HCT116 (cell line): Measurements from ENCODE around the gene TWIST2. TPM values are rescaled to one million over a fixed set of nuclear protein-coding genes. Genes with fewer than 3 reads are reported as not detected.

Source experiments
- ATAC-seq: fragments of 200-7000 bp; cut with Tn5 transposase; 2 replicates; pipeline ENCODE4 v1.9.1; 2020; ENCODE audit warnings: mild to moderate bottlenecking, moderate library complexity
- BruUV-seq: library from RNA; stranded (reverse); fragments of 400-500 nt; replicated peaks from 2 replicates; lab custom pipeline; 2021; lab: Mats Ljungman, UMichigan
- CTCF ChIA-PET: fragments of 300-600 bp; sonication (Branson Sonifier 250); formaldehyde crosslinking; loops from one replicate; lab custom pipeline; 2021; ENCODE audit warnings: antibody characterized with exemption; lab: Charles Lee
- POLR2A ChIA-PET: fragments of 300-600, 350-600 bp; sonication (Branson Sonifier 250); formaldehyde crosslinking; loops from one replicate; lab custom pipeline; 2021; ENCODE audit warnings: antibody characterized with exemption; lab: Charles Lee
- RAD21 ChIA-PET, 2 experiments: fragments of 300-600 bp; sonication (Branson Sonifier 250); formaldehyde crosslinking; loops; one replicate each; lab custom pipeline; 2023; ENCODE audit warnings: low total read pairs in 2 of 2; ENCODE audit not compliant: uncharacterized antibody in 2 of 2, unreplicated experiment in 2 of 2, low non-redundant PET in 1 of 2; lab: Charles Lee
- DNase-seq: peaks from one replicate; pipeline ENCODE4 v3.0.0-alpha.2; 2010; ENCODE audit warnings: low read depth, low spot score
- H2AFZ ChIP-seq: fragments of 200-600 bp; shearing (Covaris generic), sonication (generic); 2 replicates; pipeline ENCODE4 v1.6.1; 2017; ENCODE audit warnings: low read depth, mixed run types, mixed read lengths, antibody characterized with exemption, low read length; ENCODE audit not compliant: poor library complexity, severe bottlenecking
- H3K27ac ChIP-seq: 2 replicates; pipeline ENCODE4 v1.5.1; 2012; ENCODE audit warnings: low read depth, low read length
- H3K27me3 ChIP-seq: fragments of 200-600 bp; sonication (generic); 2 replicates; pipeline ENCODE4 v1.6.1; 2016; ENCODE audit warnings: mixed run types, low read length, mixed read lengths; ENCODE audit not compliant: insufficient read depth
- H3K36me3 ChIP-seq, 2 experiments: fragments of 200-500 bp in 1 of 2; fragments of 200-600 bp in 1 of 2; sonication (Bioruptor generic) in 1 of 2; sonication (generic) in 1 of 2; 2 replicates each; pipeline versions ENCODE4 v1.5.1 to v1.6.1; 2014 to 2016; ENCODE audit warnings: low read length in 2 of 2, inconsistent platforms in 1 of 2, mixed read lengths in 1 of 2, mixed run types in 1 of 2; ENCODE audit not compliant: insufficient read depth in 2 of 2, control insufficient read depth in 1 of 2
- H3K4me1 ChIP-seq, 2 experiments: fragments of 200-600 bp in 1 of 2; sonication (generic) in 1 of 2; 2 replicates each; pipeline versions ENCODE4 v1.5.1 to v1.6.1; 2012 to 2017; ENCODE audit warnings: low read length in 2 of 2, inconsistent platforms in 1 of 2, mild to moderate bottlenecking in 1 of 2, mixed read lengths in 1 of 2, mixed run types in 1 of 2, moderate library complexity in 1 of 2; ENCODE audit not compliant: insufficient read depth in 2 of 2, control insufficient read depth in 1 of 2
- H3K4me2 ChIP-seq: fragments of 200-600 bp; sonication (generic); 2 replicates; pipeline ENCODE4 v1.6.1; 2017; ENCODE audit warnings: mixed run types, low read length, mixed read lengths
- H3K4me3 ChIP-seq, 2 experiments: fragments of 200-600 bp in 1 of 2; sonication (generic) in 1 of 2; replicated peaks in 1 of 2; 2 replicates each; pipeline ENCODE4 v1.5.1; 2011 to 2016; ENCODE audit warnings: low read length in 2 of 2, control low read depth in 1 of 2, low read depth in 1 of 2, mild to moderate bottlenecking in 1 of 2, mixed read lengths in 1 of 2, mixed run types in 1 of 2
- H3K79me2 ChIP-seq: fragments of 200-600 bp; sonication (generic); 2 replicates; pipeline ENCODE4 v1.6.1; 2017; ENCODE audit warnings: mild to moderate bottlenecking, mixed run types, low read length, moderate library complexity, mixed read lengths; ENCODE audit not compliant: insufficient read depth
- H3K9ac ChIP-seq: fragments of 200-600 bp; sonication (generic); 2 replicates; pipeline ENCODE4 v1.6.1; 2016; ENCODE audit warnings: low read length, mixed read lengths
- H3K9me2 ChIP-seq: fragments of 200-600 bp; sonication (generic), shearing (Covaris generic); 2 replicates; pipeline ENCODE4 v1.6.1; 2017; ENCODE audit warnings: mixed run types, mild to moderate bottlenecking, moderate library complexity; ENCODE audit not compliant: insufficient read depth
- H3K9me3 ChIP-seq, 2 experiments: fragments of 200-500 bp in 1 of 2; fragments of 200-600 bp in 1 of 2; sonication (Bioruptor generic) in 1 of 2; sonication (generic) in 1 of 2; 2 replicates each; pipeline ENCODE4 v1.6.1; 2014 to 2017; ENCODE audit warnings: low read length in 2 of 2, mixed read lengths in 2 of 2, inconsistent platforms in 1 of 2, low read depth in 1 of 2, mild to moderate bottlenecking in 1 of 2, mixed run types in 1 of 2, moderate library complexity in 1 of 2; ENCODE audit not compliant: control insufficient read depth in 1 of 2, insufficient read depth in 1 of 2
- H4K20me1 ChIP-seq: fragments of 200-600 bp; sonication (generic), shearing (Covaris generic); 2 replicates; pipeline ENCODE4 v1.6.1; 2017; ENCODE audit warnings: mixed run types, mild to moderate bottlenecking, moderate library complexity; ENCODE audit not compliant: insufficient read depth
- CEBPB ChIP-seq: IDR thresholded peaks from 2 replicates; pipeline ENCODE4 v1.6.1; 2012; ENCODE audit warnings: low read depth
- CTCF ChIP-seq, 3 experiments: fragments of 200-600 bp in 1 of 3; sonication (generic) in 1 of 3; IDR thresholded peaks in 2 of 3; conservative IDR thresholded peaks in 1 of 3; 2 replicates each; pipeline ENCODE4 v1.5.1; 2012 to 2017; ENCODE audit warnings: low read depth in 2 of 3, low read length in 2 of 3, antibody characterized with exemption in 1 of 3, borderline replicate concordance in 1 of 3, control low read depth in 1 of 3, mild to moderate bottlenecking in 1 of 3, mixed read lengths in 1 of 3, mixed run types in 1 of 3, moderate library complexity in 1 of 3; ENCODE audit not compliant: insufficient read depth in 1 of 3
- EGR1 ChIP-seq: IDR thresholded peaks from 2 replicates; pipeline ENCODE4 v1.6.1; 2012; ENCODE audit warnings: low read depth
- ELF1 ChIP-seq: IDR thresholded peaks from 2 replicates; pipeline ENCODE4 v1.6.1; 2012; ENCODE audit warnings: low read depth, borderline replicate concordance
- FOSL1 ChIP-seq: IDR thresholded peaks from 2 replicates; pipeline ENCODE4 v1.6.1; 2012; ENCODE audit warnings: low read depth
- POLR2AphosphoS5 ChIP-seq: IDR thresholded peaks from 2 replicates; pipeline ENCODE4 v1.6.1; 2011; ENCODE audit warnings: mild to moderate bottlenecking, low read depth, low read length, moderate library complexity
- RAD21 ChIP-seq: IDR thresholded peaks from 2 replicates; pipeline ENCODE4 v1.6.1; 2012; ENCODE audit warnings: low read depth, mild to moderate bottlenecking
- SP1 ChIP-seq: IDR thresholded peaks from 2 replicates; pipeline ENCODE4 v1.6.1; 2012; ENCODE audit warnings: low read depth
- SRF ChIP-seq: IDR thresholded peaks from 2 replicates; pipeline ENCODE4 v1.6.1; 2012; ENCODE audit warnings: low read depth
- TCF7L2 ChIP-seq: IDR thresholded peaks from 2 replicates; pipeline ENCODE4 v1.7.0; 2011; ENCODE audit warnings: borderline replicate concordance, inconsistent platforms; ENCODE audit not compliant: insufficient read depth, insufficient read length; ENCODE audit errors: extremely low read depth
- ZFX ChIP-seq: fragments of 450-650 bp; IDR thresholded peaks from 2 replicates; pipeline ENCODE4 v1.6.1; 2017
- intact Hi-C: fragments of 100-400 bp; cut with micrococcal nuclease; formaldehyde crosslinking; loops from 2 replicates; pipeline ENCODE4 v1.10.0; 2022
- total RNA-seq: library from RNA; stranded (reverse); gene quantifications from one replicate; pipeline ENCODE4 v1.2.1, GENCODE V29; 2021; ENCODE audit not compliant: unreplicated experiment

The TWIST2 gene
- total RNA-seq, 1 experiment from 2014 or later = not detected

GRCh38 chr2:238926761-238927611, 79.1 kb downstream of the TWIST2 start:
- no TSS peak for BruUV-seq
- Histone ChIP-seq H4K20me1 (no peaks in the 10 kb centered on the region), H2AFZ (no peak overlapping the region), H3K36me3 (no peaks in the 10 kb centered on the region), H3K27ac (no peak overlapping the region), H3K79me2 (no peaks in the 10 kb centered on the region), H3K9ac (no peak overlapping the region), H3K4me1 (no peaks in the 10 kb centered on the region), H3K27me3 (no peaks in the 10 kb centered on the region), H3K4me2 (no peak overlapping the region), H3K9me3 (no peaks in the 10 kb centered on the region), H3K4me3 (no peak overlapping the region), H3K9me2 (no peaks in the 10 kb centered on the region)
- CTCF ChIA-PET = no interaction called here
- no peak for DNase-seq
- RAD21 ChIA-PET = no interaction called here
- POLR2A ChIA-PET = no interaction called here
- TF ChIP-seq RAD21 = no peak
- TF ChIP-seq FOSL1 = no peak
- no peak for TF ChIP-seq ELF1
- no peak for TF ChIP-seq CEBPB
- TF ChIP-seq SP1 = no peak
- no peak for TF ChIP-seq EGR1
- TF ChIP-seq ZFX = no peak
- no peak for TF ChIP-seq SRF
- no peak for TF ChIP-seq CTCF (IDR thresholded peaks at IDR 0.05 in 2 of 3, conservative IDR thresholded peaks at IDR 0.05 in 1 of 3; ENCODE audit: borderline replicate concordance in 1 of 3, insufficient read depth in 1 of 3, low read depth in 2 of 3, low read length in 2 of 3)
- TF ChIP-seq POLR2AphosphoS5 = no peak
- TF ChIP-seq TCF7L2 = no peak
- TF ChIP-seq, all 23 proteins: peak for 0
- no peak for ATAC-seq
- intact Hi-C loops = no loop called here
